ENCODE results near the gene CCNC. TPM values are rescaled to one million over a fixed set of nuclear protein-coding genes. Genes with fewer than 3 reads are reported as not detected.

The CCNC gene
- total and polyA plus RNA-seq, 2 of the 13 experiments (the other 11 are each of a cell fraction or from before 2014, with no cell fraction given), result 69.6 to 141 TPM

- TF ChIP-seq MAX (IDR thresholded peaks at IDR 0.05) (peak; percentile 47; the same call in 1 of the 2 replicates), SSRP1 (CRISPR knock-in tag; IDR thresholded peaks at IDR 0.05) (no peak), ZGPAT (CRISPR knock-in tag; IDR thresholded peaks at IDR 0.05) (peak; percentile 50; the same call in 1 of the 2 replicates), RCOR2 (CRISPR knock-in tag; IDR thresholded peaks at IDR 0.05) (no peak), SETDB1 (CRISPR knock-in tag; IDR thresholded peaks at IDR 0.05; ENCODE audit: borderline replicate concordance) (no peak), ZNF768 (CRISPR knock-in tag; IDR thresholded peaks at IDR 0.05) (peak; percentile 45; the same call in 1 of the 2 replicates), TCF7 (IDR thresholded peaks at IDR 0.05; ENCODE audit: low read depth) (no peak), ZFX (CRISPR knock-in tag; IDR thresholded peaks at IDR 0.05; ENCODE audit: low read depth) (peak; percentile 62; the same call in 1 of the 2 replicates), NR2C2 (CRISPR knock-in tag; IDR thresholded peaks at IDR 0.05; ENCODE audit: borderline replicate concordance) (no peak), ATAD3A (CRISPR knock-in tag; IDR thresholded peaks at IDR 0.05) (no peak), ZNF280B (CRISPR knock-in tag; IDR thresholded peaks at IDR 0.05; ENCODE audit: borderline replicate concordance) (0 out of 2 replicates have a peak, but pooled peaks have one; percentile 34), SOX6 (IDR thresholded peaks at IDR 0.05) (no peak), SOX6 (CRISPR knock-in tag; IDR thresholded peaks at IDR 0.05) (no peak), SKI (IDR thresholded peaks at IDR 0.05; ENCODE audit: partially characterized antibody) (no peak), ZBTB14 (CRISPR knock-in tag; IDR thresholded peaks at IDR 0.05) (peak; percentile 39; the same call in 1 of the 2 replicates), ATF2 (CRISPR knock-in tag; IDR thresholded peaks at IDR 0.05) (0 out of 2 replicates have a peak, but pooled peaks have one; percentile 21), ZNF460 (CRISPR knock-in tag; IDR thresholded peaks at IDR 0.05; ENCODE audit: borderline replicate concordance) (no peak), HNRNPH1 (optimal IDR thresholded peaks at IDR 0.05; ENCODE audit: low read depth, low read length) (no peak), TARDBP (CRISPR knock-in tag; IDR thresholded peaks at IDR 0.05) (no peak), GABPB1 (CRISPR knock-in tag; IDR thresholded peaks at IDR 0.05) (peak; percentile 43; the same call in 1 of the 2 replicates), ZSCAN20 (CRISPR knock-in tag; IDR thresholded peaks at IDR 0.05; ENCODE audit: borderline replicate concordance) (peak; percentile 80; the same call in 1 of the 2 replicates), ZNF710 (CRISPR knock-in tag; IDR thresholded peaks at IDR 0.05; ENCODE audit: borderline replicate concordance) (no peak)
Observed at GRCh38 chr6:99588618-99589289, 20.3 kb upstream of the CCNC start (continued).
